GM19467 (cell line): ENCODE results near the gene PNMA1.
"Not testable (repeated sequence)": the region's sequence is repeated elsewhere in the genome, so short reads cannot be mapped to it uniquely, and the experiment has no call there.

Experiments used
- ATAC-seq: cut with Tn5 transposase; IDR thresholded peaks from one replicate; pipeline ENCODE4 v1.9.1; 2021; ENCODE audit warnings: mild to moderate bottlenecking, moderate library complexity; ENCODE audit not compliant: unreplicated experiment

The PNMA1 gene

GRCh38 chr14:73718418-73719251 lies 4.5 kb upstream of the PNMA1 start:
- ATAC-seq: no peak

- no peak for ATAC-seq
These were observed 3.7 kb upstream of the PNMA1 start for GRCh38 chr14:73717711-73718417.

GRCh38 chr14:73717266-73717665 lies 3.1 kb upstream of the PNMA1 start:
- no peak for ATAC-seq

- no peak for ATAC-seq
These were observed 1.5 kb upstream of the PNMA1 start for GRCh38 chr14:73715707-73716106.

- no peak for ATAC-seq
These were observed 485 bp upstream of the PNMA1 start for GRCh38 chr14:73714656-73715081.

- no peak for ATAC-seq
These were observed 880 bp downstream of the PNMA1 start for GRCh38 chr14:73713206-73713802.

GRCh38 chr14:73712540-73713180 lies 1.5 kb downstream of the PNMA1 start:
- ATAC-seq: no peak

- ATAC-seq: no peak
These were observed 2.1 kb downstream of the PNMA1 start for GRCh38 chr14:73712071-73712506.

- no peak for ATAC-seq
These were observed 3.4 kb downstream of the PNMA1 start for GRCh38 chr14:73710737-73711136.

- ATAC-seq: no peak
These were observed 4.2 kb downstream of the PNMA1 start for GRCh38 chr14:73709904-73710469.

- not testable (repeated sequence) for ATAC-seq
These were observed 6.1 kb downstream of the PNMA1 start for GRCh38 chr14:73708076-73708475.

- no peak for ATAC-seq
These were observed 13.9 kb downstream of the PNMA1 start for GRCh38 chr14:73700325-73700724.

- ATAC-seq: peak; percentile 84
These were observed 17.5 kb downstream of the PNMA1 start for GRCh38 chr14:73696466-73697400.

GRCh38 chr14:73695997-73696396 lies 18.2 kb downstream of the PNMA1 start:
- ATAC-seq: peak; percentile 45

- ATAC-seq: no peak
These were observed 19.1 kb downstream of the PNMA1 start for GRCh38 chr14:73695082-73695481.

GRCh38 chr14:73694083-73694482 lies 20.1 kb downstream of the PNMA1 start:
- ATAC-seq: no peak

- no peak for ATAC-seq
These were observed 27.3 kb downstream of the PNMA1 start for GRCh38 chr14:73686901-73687300.

- no peak for ATAC-seq
These were observed 28.9 kb downstream of the PNMA1 start for GRCh38 chr14:73685328-73685727.

GRCh38 chr14:73684627-73685026 lies 29.6 kb downstream of the PNMA1 start:
- ATAC-seq: no peak

- no peak for ATAC-seq
These were observed 33.4 kb downstream of the PNMA1 start for GRCh38 chr14:73680821-73681220.
